ENCODE data around the gene KIAA0513. TPM values are rescaled to one million over a fixed set of nuclear protein-coding genes. Genes with fewer than 3 reads are reported as not detected.

The KIAA0513 gene
- total RNA-seq, 1 donor from 2014 or later, result 6.1 TPM

GRCh38 chr16:85140455-85141012 lies 112.9 kb downstream of the KIAA0513 start:
- Histone ChIP-seq H3K79me2 (ENCODE audit: low read depth) (no peaks in the 10 kb centered on the region), H3K27me3 (no peaks in the 10 kb centered on the region), H3K9ac (no peak overlapping the region), H2AFZ (replicated peaks) (no peak overlapping the region), H3K4me3 (no peak overlapping the region), H3K4me2 (no peak overlapping the region), H3K4me1 (peaks cover 8% of the 10 kb centered on the region), H3K27ac (no peak overlapping the region), H4K20me1 (ENCODE audit: low read depth) (no peaks in the 10 kb centered on the region), H3K36me3 (no peaks in the 10 kb centered on the region), H3K9me3 (ENCODE audit: low read depth) (no peaks in the 10 kb centered on the region), H3F3A (ENCODE audit: low read depth) (no peaks in the 10 kb centered on the region)
- no peak for DNase-seq (ENCODE audit: low spot score)
- Mint-ChIP-seq H3K4me3 (no peak overlapping the region), H3K27me3 (ENCODE audit: insufficient read depth, low read depth) (peaks cover 16% of the 10 kb centered on the region), H3K36me3 (no peaks in the 10 kb centered on the region), H3K9me3 (no peaks in the 10 kb centered on the region), H3K27ac (no peak overlapping the region), H3K4me1 (peaks cover 51% of the 10 kb centered on the region)
- TF ChIP-seq EZH2phosphoT487 (IDR thresholded peaks at IDR 0.05) (no peak), CTCF (IDR thresholded peaks at IDR 0.05) (no peak), EZH2 (IDR thresholded peaks at IDR 0.05) (no peak)

GRCh38 chr16:85141491-85142128 lies 114.0 kb downstream of the KIAA0513 start:
- Mint-ChIP-seq H3K9me3 (no peaks in the 10 kb centered on the region), H3K36me3 (no peaks in the 10 kb centered on the region), H3K27ac (peak overlapping the region; percentile 85), H3K4me3 (no peak overlapping the region), H3K27me3 (ENCODE audit: insufficient read depth, low read depth) (peaks cover 17% of the 10 kb centered on the region), H3K4me1 (peaks cover 50% of the 10 kb centered on the region)
- Histone ChIP-seq H3F3A (ENCODE audit: low read depth) (no peaks in the 10 kb centered on the region), H3K27me3 (no peaks in the 10 kb centered on the region), H3K9ac (no peak overlapping the region), H3K4me2 (no peak overlapping the region), H3K9me3 (ENCODE audit: low read depth) (no peaks in the 10 kb centered on the region), H3K4me3 (no peak overlapping the region), H3K4me1 (peaks cover 8% of the 10 kb centered on the region), H3K27ac (no peak overlapping the region), H3K36me3 (no peaks in the 10 kb centered on the region), H2AFZ (replicated peaks) (no peak overlapping the region), H3K79me2 (ENCODE audit: low read depth) (no peaks in the 10 kb centered on the region), H4K20me1 (ENCODE audit: low read depth) (no peaks in the 10 kb centered on the region)
- no peak for DNase-seq (ENCODE audit: low spot score)
- no peak for TF ChIP-seq EZH2 (IDR thresholded peaks at IDR 0.05)
- TF ChIP-seq CTCF (IDR thresholded peaks at IDR 0.05), result no peak
- no peak for TF ChIP-seq EZH2phosphoT487 (IDR thresholded peaks at IDR 0.05)

- Histone ChIP-seq H3K36me3 (no peaks in the 10 kb centered on the region), H3K4me2 (no peak overlapping the region), H3K4me3 (no peak overlapping the region), H3K27ac (no peak overlapping the region), H3K27me3 (no peaks in the 10 kb centered on the region), H3K9me3 (ENCODE audit: low read depth) (no peaks in the 10 kb centered on the region), H4K20me1 (ENCODE audit: low read depth) (no peaks in the 10 kb centered on the region), H3K4me1 (peaks cover 8% of the 10 kb centered on the region), H2AFZ (replicated peaks) (no peak overlapping the region), H3K79me2 (ENCODE audit: low read depth) (no peaks in the 10 kb centered on the region), H3F3A (ENCODE audit: low read depth) (no peaks in the 10 kb centered on the region), H3K9ac (no peak overlapping the region)
- no peak overlapping the region for H3K4me3 Mint-ChIP-seq
- no peaks in the 10 kb centered on the region for H3K9me3 Mint-ChIP-seq
- peaks cover 47% of the 10 kb centered on the region for H3K4me1 Mint-ChIP-seq
- TF ChIP-seq CTCF (IDR thresholded peaks at IDR 0.05) (no peak), EZH2phosphoT487 (IDR thresholded peaks at IDR 0.05) (no peak), EZH2 (IDR thresholded peaks at IDR 0.05) (no peak)
- H3K36me3 Mint-ChIP-seq, result no peaks in the 10 kb centered on the region
- peaks cover 13% of the 10 kb centered on the region for H3K27me3 Mint-ChIP-seq (ENCODE audit: insufficient read depth, low read depth)
- DNase-seq (ENCODE audit: low spot score), result no peak
- peak overlapping the region; percentile 79 for H3K27ac Mint-ChIP-seq
Observed at GRCh38 chr16:85142129-85142513, 114.5 kb downstream of the KIAA0513 start.

Data from neural progenitor cell (in vitro differentiated cells).